H1 (cell line): ENCODE measurements around the gene SCG3.
"Not testable (repeated sequence)": the region's sequence is repeated elsewhere in the genome, so short reads cannot be mapped to it uniquely, and the experiment has no call there.

ENCODE experiments used
- JUN ChIP-seq: IDR thresholded peaks from 2 replicates; pipeline ENCODE4 v1.6.1; 2011; ENCODE audit warnings: low read depth, mild to moderate bottlenecking, improper control_type of control experiment, low read length
- TAF1 ChIP-seq: IDR thresholded peaks from 2 replicates; pipeline ENCODE4 v1.6.1; 2011; ENCODE audit warnings: mild to moderate bottlenecking, low read depth, low read length

- not testable (repeated sequence) for TF ChIP-seq JUN, TAF1
Observed at GRCh38 chr15:51648643-51649042, 32.7 kb upstream of the SCG3 start.
